Superior temporal gyrus (tissue), 1 donor: ENCODE data around the gene WDR1.

Experiments
- DNase-seq: peaks from one replicate; pipeline ENCODE4 v3.0.0-alpha.2; 2016; ENCODE audit errors: extremely low spot score

WDR1 gene, protein sequence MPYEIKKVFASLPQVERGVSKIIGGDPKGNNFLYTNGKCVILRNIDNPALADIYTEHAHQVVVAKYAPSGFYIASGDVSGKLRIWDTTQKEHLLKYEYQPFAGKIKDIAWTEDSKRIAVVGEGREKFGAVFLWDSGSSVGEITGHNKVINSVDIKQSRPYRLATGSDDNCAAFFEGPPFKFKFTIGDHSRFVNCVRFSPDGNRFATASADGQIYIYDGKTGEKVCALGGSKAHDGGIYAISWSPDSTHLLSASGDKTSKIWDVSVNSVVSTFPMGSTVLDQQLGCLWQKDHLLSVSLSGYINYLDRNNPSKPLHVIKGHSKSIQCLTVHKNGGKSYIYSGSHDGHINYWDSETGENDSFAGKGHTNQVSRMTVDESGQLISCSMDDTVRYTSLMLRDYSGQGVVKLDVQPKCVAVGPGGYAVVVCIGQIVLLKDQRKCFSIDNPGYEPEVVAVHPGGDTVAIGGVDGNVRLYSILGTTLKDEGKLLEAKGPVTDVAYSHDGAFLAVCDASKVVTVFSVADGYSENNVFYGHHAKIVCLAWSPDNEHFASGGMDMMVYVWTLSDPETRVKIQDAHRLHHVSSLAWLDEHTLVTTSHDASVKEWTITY

DNA sequence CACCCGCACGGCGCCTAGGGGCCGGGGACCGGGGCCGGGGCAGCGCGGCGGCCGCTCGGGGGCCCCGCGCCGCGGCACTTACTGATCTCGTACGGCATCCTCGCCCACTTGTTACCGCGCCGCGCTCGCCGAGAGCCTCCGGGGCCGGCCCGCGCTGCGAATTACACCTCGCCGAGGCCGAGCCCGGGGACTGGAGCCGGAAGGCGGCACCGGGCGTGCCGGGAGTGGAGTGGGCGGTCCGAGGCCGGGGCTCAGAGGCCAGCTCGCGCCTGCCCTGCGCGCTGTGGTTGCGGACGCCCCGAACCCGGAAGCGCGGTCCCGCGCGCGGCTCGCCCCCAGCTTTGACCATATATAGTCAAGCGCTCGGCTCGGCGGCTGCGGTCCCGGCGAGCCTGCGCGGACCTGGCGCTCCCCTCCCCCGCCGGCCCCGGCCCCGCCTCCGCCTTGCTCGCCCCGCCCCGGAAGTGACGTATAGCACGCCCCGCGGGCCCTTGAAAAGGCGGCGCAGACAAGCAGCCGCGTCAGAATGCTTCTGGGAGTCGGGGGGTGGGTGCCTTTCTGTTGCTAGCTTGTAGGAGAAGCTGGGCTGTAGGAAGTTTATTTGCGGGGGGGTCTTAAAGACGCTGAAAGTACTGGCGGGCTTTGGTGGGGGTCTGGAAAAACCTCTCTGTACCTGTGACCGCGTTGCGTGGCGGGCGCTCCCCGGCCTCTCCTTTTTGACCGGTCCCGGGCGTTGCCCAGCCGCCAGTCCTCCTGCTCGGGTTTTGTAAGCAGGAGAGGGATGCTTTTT is at the start of gene WDR1:
TSS of gene WDR1 (minus strand) at position 231 of the 790 bp plus-strand sequence. CDS start at position 98, 133 bp downstream.
- peak; percentile 91 for DNase-seq

DNA sequence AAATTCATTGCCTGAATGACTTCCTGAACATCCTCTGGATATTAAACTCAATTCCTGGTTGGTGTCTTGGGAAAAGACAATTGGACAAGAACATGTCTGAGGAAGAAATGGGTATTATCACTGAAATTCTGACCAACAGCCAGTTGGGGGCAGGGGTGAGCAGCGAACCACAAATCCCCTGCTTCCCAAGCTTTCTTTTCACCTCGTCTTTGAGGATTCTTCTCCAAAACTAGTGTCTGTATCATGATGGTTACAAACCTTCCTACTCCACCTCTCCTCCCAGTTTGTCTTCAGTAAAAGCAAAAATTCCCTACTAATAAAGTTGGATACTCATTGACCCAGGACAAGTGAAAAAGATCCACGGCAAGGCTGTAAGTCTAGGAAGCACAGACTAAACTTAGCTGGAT is 48.3 kb upstream of the WDR1 start:
- peak; percentile 77 for DNase-seq

DNA sequence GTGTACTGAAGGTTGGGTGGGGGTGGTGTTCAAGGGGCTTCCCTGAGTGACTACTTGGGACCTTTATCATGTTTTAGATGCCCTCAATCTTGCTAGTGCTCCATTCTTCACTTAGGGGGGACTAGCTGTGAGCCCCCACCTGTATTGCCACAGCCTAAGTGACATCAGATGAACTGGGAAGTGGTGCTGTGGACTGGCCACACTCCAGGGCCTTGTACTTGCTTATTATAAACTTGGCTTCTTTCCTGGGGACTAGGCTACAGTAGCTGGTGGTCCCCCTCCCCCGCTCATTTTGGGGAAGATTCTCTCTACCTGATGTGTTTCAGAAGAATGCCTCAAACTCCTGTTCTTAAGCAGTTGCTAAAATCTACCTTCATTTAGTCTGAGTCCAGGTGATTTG is 46.7 kb upstream of the WDR1 start:
- DNase-seq = no peak

DNA sequence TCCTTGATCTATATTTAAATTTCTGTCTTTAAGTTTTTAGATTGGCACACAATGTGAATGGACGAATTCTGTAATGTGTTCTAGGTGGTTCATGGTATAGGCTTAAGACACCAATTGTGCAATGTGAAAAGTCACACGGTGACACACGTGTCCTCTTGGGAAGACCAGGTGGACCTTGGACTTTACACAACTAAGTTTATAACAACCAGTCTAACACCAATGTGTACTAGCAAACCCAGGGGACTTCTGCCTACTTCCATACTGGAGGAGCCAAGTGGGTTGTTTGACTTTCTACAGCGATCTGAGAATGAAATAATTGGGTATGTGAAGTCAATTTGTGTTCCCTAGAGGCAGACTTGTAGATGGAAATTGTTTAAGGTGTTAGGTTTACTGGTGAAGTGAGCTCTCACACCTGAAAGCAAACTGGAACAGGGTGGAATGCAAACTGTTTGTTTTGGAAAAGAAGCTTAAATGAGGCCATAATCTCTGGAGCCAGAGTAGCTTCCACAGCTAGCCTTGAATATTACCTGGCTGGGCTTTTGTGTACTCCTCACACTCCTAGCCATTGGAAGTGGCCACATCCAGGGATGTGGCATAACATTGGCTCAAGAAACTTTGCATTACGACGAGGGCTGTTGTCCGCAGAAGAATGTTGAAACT is 45.9 kb upstream of the WDR1 start:
- no peak for DNase-seq

DNA sequence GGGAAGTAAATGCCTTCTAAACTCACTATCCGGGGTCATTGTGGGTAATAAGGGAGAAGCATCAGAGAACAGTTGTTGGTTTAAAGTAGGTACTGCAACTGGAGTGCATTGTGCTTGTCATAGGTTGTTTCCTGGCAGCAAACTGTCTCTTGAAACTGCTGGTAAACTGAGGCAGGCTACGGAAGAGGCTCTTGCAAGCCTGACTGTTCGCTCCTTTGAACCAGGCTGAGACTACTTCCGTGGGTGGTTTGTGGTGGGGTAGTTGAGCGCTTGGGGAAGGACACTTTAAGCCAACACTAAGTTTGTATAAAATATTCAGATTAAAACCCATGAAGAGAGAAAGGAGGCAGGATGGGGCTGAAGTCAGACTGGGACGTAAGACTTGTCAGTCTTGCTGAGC is 45.2 kb upstream of the WDR1 start:
- DNase-seq = no peak

DNA sequence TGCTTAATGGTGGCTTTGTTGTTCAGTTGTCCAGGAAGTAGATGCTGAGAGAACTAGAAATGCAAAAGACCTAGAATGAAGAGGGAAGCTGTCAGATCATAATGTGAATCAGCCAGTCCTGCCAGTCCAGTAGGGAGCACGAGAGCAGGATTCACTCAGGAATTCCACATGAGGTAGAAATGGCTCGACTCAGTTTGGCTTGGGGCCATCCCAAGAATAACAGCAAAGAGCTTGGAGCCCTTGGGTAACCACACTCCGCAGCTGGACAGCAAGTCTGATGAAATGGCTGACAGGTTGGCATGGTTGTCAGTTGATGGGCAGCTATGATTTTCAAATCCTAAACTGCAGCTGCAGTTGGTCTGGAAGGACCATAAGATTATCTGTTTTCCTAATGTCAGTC is 44.5 kb upstream of the WDR1 start:
- no peak for DNase-seq

DNA sequence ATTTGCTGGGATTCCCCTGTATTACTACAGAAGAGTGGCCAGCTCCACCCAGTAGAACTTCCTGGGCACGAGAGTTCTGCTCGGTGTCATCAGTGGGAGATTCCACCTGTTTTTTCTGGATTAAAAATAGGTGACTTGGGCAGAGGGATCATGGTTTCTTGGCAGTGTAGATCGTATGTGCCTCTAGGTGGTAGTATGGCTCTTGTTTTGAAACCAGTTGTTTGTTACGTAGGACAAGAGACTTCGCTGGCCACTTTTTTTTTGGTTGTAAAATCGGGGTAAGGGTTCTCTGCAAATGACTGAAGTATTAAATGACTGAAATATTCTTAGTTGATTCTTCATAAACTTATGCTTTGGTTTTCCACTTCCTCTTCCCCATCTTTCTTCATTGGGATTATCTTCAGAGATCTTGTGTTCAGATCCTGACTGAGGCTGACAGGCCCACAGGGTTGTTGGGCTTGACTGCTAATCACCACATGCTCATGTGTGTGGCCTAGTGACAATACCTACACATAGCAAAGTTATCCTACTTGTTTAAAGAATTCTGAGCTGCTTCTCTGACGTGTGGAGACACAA is 43.8 kb upstream of the WDR1 start:
- DNase-seq = peak; percentile 46

DNA sequence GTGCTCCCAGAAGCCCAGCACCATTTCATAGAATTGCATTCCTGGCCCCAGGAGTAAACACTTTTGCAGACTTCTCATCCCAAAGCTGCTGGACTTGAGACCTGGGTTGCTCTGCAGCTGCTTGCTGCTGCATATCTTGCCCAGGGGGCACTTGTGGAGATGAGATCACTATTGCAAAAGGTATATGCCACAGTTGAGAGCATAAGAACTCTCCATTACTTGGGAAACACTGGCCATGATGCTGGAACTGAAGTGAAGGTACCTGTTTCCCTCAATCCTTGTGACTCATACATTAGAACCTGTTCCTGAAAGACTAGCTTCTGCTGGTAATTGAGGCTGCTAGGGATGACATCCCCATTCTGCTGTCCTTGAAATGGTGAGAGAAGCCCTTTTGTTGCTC is 43.1 kb upstream of the WDR1 start:
- DNase-seq = no peak

DNA sequence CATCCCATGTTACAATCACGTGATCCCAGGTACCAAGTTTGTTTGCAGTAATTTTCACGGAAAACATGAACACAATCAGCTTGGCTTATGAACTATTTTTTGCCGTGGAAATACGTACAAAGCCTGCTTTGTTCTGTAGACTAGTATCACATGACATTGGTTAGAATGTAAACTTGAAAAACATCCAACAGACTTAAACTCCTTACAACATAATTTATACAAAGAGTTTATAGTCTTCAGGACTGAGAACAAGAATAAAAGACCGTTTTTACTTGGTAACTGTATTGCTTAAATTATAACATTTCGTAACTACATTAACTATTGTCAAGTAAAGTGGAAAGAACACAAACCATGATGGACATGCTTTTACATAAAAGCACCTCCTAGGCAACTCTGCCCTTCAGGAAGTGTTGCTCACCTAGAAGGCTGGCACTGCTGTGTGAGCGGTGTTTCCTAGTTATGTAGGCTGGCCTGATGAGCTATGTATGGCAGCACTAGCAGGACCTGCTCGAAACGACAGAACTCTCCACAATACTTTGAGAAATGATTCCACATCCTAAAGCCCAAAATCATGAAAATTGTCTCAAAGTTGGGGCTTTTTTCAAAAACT is 41.8 kb upstream of the WDR1 start:
- peak; percentile 40 for DNase-seq

DNA sequence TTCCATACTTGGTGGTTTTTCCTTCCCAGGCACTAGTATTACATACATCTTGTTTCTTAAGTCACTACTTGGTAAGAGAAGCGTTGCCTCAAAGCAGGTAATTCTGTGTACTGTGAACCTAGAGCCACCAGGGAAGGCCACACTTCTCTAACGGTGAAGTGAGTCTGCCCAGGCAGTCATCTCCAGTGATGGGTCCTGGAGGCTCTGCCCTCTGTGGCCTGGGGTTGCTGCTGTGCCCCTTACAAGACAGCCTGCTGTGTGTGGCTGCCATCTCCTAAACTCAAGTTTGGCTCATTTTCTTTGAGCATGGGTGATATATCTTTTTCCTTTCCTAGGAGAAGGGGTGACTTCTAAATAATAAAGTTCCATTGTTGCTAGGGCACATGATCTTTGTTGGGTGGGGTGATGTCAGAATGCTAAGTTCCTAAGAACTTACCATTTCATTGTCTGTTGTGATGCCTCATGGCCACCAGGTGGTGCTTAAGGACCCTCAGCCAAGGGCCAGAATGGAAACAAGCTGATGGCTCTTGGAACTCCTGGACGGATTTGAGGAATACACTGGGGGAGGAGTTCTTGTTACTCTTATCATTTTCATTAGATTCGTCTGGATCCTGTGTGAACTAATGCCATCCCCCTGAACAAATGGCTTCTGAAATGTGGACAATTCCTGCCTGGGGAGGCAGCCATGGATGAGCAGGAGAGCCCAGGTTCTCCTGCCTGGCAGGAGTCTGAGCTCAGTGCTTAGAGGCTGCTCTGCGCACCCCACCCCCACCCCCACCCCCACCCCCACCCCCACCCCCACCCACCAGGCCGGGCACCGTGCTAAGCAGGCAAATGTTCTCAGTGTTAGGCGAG is 41.1 kb upstream of the WDR1 start:
- DNase-seq = peak; percentile 86

DNA sequence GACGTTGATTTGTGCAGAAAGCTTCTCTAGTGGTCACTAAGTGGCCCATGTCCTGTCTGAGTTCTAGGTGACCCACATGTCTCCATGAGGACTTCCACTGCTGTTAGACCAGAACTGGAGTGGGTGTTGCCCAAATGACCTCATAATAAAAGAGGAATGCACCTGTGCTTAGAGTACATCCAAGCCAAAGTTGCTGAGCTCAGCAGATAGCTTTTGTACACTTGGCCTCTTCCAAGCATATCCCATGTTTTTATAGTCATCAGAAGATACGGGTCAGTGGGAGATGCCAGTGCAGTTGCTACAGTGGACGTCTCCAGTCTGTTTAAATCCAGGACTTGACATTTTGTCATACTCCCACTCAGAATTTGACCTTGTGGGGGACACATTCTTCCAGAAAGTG is 37.6 kb upstream of the WDR1 start:
- no peak for DNase-seq

DNA sequence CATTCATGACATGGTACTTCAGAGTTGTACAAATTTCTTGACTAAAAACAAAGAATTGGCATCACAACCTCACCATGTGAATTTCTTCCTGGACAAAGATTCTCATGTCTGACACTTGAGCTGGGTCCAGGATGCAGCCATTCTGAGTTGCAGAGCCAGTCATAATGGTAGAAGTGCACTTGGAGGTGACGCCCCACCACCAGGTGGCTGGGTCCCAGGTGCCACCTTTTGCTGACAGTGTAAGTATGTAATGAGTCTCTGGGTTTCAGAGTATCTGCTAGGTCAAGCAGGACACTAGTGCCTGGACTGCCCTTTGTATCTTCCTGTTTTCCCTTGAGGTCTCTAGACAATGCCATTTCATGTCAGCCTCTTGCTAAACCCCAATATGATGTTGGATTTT is 36.6 kb upstream of the WDR1 start:
- no peak for DNase-seq

DNA sequence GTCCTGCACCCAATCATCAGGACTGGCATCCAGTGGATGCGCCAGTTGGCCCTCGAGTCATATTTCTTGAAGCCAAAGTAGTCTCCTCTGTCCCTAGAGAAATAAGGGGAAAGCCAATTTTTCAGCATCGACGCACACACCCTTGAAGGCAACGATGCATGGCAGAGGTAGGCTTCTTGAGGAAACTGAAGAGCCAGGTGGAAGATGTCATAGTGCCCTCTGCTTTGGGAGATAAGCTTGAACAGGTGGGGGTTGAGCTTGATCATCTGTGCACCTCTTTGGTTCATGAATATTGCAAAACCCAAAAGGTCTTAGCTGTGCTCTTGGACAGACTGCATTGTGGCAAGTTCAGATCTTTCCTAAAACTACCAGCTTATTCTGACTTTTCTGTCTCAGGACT is 34.6 kb upstream of the WDR1 start:
- no peak for DNase-seq

DNA sequence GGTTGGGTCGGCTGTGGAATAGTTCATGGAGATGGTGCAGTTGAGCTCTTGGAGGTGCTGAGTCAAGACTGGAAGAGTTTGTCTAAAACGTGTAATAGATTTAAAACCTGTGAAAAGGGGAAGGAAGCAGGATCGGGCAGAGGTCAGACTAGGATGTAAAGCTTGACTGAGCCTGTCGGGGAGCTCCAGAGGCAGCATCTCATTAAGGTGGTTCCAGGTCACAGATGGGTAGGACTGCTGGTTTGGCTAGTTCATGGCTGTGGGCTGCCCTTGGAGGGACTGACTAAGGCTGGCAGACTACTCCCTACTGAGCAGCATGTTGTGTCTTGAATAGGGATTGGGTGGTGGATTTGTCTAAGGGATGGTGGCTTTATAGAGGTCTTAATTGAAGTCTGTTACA is 28.4 kb upstream of the WDR1 start:
- DNase-seq = no peak

DNA sequence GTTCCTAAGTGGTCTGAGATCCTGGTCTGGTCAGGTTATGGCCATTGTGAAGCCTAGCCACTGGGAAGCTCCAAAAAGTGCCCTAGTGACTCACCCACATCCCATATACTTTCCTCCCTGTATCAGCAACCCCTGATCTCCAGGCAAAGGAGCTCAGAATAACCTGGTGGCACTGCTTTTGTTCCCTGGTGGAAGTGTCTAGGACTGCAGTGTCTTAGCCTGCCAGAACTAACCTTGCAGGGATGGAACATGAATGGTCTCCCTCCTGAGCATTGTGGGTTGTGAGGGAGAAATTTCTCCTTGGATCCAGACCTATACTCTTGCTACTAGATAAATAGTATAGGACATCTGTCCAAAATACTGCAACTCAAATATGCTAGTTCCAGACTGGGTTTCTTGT is 27.9 kb upstream of the WDR1 start:
- DNase-seq = no peak

DNA sequence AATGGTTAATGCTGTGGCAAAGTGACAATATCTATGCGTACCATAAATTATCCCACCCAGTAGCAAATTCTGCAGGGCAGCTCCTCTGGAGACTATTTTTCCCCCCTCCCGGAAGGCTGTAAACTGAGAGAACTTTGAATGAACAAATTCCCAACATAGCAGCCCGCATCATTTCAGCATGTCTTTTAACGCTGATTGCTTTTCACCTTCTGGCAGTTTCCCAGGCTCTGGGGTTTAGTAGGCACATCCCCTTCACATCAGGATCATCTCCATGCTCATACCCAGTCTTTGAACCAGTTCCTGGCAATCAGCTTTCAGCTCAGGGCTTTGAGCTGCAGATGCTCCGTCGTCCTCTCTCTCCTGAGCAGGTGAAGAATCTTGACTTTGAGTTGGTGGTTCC is 26.6 kb upstream of the WDR1 start:
- no peak for DNase-seq

DNA sequence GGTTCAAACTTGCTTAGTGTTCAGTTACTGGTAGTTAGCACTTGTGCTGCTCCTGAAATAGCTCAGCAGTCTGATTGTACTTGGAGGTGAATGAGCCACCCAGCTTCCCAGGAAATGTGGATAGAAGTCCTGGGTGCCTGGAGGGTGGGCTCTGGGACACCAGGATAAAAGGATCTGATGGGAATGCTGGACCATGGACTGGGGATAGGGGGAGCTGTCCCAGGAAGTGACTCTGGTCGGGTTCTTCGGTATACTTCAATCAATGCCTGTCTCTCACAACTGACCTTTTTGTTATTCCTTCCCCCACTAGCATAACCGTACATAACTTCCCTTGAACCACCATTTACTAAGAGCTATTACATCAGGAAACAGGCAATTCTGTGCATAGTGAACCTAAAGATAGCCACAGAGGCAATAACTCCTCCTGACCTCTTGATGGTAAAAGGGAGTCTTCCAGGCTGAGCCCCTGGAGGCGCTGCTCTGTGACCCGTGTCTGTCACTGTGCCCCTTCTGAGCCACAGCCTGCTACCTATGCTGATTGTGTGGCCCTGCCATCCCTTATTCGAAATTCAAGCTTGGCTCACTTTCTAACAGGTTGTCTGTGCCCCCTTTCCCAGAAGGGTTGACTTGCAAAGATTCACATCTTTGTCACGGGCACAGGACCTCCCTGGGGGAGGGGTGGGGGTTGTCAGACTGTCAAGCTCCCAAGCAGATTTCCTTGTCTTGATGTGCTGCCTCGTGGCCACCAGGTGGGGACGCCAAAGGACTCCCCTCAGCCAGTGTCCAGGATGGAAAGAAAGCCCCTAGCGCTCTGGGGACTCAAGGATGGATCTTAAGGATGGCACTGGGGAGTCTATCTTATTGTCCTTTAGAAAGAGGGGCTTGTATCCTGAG is 24.5 kb upstream of the WDR1 start:
- DNase-seq = no peak

DNA sequence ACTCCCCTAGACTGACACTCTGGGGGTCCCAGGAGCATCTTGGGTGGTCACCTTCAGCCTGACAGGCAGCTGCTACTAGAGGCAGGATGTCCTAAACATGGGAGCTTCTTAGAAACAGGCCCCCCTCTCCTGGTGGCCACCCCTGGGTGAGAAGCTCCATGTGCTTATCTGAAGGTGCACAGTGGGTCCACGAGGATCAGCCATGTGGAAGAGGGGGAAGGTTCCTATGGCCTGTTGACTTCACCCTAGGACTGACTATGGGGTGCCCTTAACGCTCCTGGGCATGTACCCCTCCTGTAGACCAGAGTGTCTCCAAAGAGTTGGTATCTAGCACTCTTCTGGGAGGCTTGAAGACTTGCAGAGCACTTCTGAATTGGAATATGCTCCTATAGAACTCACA is 22.9 kb upstream of the WDR1 start:
- no peak for DNase-seq

DNA sequence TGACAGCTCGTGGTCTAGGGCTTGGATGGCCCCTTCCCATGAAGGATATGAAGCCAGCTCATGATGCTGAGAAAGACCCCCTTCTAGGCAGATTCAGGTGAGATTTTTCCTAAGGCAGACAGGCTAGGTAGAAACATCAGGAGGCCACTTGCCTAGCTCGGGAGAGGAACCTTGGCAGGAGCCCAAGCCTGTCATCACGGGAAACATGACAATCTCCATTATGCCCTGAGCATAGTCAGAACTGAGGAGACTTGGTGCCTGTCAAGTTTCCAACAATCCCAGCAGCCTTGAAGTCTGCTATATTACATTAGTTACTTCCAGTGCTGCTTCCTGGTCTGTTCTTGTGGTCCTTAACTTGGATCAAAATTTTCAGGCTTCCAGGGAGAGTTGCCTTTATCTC is 18.7 kb upstream of the WDR1 start:
- DNase-seq = no peak
